GM19452 (cell line): ENCODE measurements around the gene UBE2U.
"Not testable (repeated sequence)": the region's sequence is repeated elsewhere in the genome, so short reads cannot be mapped to it uniquely, and the experiment has no call there.

ENCODE experiments used
- ATAC-seq: cut with Tn5 transposase; IDR thresholded peaks from one replicate; pipeline ENCODE4 v1.9.1; 2021; ENCODE audit not compliant: unreplicated experiment

Gene UBE2U

DNA sequence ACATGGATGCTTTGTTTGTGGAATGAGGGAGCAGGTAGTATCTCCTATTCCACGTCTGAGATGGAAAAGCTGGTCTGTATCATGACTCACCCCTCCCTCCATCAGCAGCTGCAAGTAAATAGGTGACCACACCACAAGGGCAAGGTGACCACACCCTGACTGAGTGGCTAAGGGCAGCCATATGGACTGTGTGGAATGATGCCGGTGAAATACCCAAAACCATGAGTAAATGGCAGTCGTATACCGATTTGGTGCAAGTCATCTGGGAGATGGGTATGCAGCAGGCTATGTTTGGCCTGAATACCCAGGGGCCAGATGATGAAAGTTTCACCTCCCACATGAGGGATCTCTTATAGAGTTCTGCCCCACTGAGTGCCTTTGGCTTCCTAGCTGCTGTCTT is 15.8 kb upstream of the UBE2U start:
- no peak for ATAC-seq

DNA sequence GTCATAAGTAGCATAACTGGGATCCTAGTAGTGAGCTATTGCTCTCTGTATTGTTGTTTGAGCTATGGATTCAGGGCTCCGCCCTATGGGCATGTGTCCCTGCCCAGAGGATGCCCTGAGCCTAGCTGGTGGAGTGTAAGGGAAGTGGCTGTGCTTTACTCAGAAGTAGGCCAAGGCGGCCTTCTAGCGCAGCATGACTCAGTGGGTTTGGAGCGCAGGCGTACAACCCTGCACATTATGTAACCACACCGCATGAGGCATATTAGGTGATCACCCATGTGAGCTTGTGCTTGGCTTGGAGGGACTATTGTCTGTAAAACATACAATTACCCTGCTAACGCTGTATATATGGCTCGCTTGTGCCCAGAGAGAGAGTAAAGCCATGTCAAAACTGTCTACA is 11.1 kb upstream of the UBE2U start:
- ATAC-seq, result no peak

DNA sequence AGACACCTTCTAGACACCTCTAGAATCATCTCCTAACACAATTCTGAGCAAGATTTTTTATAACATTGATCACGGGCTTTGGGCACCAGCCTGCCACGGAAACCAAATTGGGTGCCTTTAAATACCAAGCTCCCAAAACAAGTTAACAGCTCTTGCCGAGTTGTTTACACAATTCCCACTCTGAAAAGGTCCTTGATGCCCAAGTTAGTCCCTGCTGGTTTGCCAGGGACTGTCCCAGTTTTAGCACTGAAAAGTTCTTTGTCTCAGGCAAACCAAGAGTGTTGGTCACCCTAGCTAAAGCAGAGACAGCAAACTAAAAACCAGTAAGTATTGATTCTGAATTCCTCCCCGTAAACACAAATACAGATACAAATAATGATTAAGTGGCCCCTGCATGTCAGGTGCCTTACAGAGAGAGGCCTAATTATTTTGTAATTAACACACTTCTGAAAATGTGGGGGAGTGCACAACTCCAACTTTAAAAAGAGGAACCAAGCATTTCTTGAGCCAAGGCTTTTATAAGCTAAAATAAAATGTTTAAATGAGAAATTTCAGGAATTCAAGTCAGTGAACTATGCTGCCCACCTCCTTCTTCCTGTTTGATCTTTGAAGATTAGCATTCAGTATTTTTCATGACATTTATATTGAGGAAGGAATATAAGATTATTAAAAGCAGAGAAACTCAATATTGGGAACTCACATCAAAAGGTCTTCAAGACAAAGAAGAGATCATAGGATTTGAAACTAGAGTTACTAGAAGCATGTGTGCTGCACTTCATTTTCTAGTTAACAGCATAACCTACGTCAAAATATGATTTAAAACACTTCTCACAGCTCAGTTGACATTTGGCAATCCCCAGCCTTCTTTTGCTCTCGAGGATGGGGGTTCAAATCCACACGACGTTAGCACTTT is 9.0 kb upstream of the UBE2U start:
- ATAC-seq, result no peak

DNA sequence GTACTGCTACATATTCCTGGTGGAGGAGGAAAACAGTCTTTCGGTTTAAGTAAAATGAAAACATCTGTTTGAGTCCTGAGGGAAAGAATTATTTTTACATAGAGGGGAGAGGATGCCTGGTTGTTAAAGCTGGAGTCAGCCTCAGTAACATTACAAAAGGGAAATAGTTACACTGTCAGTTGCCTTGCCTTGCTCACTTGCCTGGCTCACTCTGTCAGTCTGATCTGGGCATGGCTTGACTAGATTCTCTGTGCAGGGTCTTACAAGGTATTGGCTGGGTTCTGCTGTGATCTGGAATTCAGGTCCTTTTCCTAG is 8.4 kb upstream of the UBE2U start:
- ATAC-seq, result no peak

DNA sequence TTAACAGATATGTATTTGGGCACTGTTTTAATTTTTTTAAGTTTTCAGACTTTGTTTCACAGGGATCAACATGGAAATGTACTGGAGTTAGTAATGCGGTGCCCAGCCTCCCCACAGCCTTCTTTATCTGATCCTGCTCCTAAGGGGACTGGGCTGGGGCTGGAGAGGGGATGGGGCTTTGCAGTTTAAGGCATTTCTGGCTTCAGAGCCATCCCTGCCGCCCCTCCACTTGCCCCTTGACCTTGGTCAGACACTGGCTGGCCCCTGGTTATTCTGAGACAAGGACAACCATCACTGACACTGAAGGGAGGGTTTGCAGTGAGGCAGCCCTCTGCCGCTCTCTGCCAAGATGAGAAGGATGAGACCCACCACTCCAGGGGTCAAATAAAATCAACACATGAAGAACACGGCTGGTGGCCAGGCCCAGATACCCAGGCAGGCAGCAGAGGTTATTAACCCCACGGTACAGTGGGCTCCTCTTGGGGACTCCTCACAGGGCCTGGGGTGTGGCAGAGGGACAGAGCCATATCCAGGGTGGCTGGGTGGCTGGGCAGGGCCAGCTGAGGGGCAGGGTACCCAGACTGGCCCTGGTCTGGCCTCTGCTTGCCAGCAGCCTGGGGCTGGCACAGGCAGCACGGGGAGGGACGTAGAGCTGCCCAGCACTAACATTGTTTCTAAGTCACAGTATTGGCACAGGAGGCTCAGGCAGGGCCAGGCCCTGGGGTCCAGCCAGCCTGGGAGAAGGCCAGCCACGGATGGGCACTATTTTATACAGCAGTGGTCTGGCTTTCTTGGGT is 7.2 kb upstream of the UBE2U start:
- no peak for ATAC-seq

DNA sequence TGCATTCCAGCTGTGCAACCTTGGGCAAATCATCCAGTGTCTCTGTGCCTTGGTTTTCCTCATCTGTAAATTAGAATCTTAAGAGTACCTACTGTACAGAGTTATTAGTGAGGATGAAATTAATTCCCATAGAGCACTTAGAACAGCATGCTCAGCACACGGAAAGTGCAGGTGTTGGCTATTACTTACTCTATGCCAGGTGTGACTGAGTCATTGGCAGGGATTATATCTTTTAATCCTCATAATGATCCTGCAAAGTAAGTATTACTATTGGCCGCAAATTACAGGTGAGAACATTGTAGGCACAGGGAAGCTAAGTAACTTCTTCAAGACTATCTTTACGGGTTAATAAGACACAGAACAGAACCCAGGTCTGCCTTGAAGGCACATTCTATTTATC is 6.3 kb upstream of the UBE2U start:
- ATAC-seq, result no peak

DNA sequence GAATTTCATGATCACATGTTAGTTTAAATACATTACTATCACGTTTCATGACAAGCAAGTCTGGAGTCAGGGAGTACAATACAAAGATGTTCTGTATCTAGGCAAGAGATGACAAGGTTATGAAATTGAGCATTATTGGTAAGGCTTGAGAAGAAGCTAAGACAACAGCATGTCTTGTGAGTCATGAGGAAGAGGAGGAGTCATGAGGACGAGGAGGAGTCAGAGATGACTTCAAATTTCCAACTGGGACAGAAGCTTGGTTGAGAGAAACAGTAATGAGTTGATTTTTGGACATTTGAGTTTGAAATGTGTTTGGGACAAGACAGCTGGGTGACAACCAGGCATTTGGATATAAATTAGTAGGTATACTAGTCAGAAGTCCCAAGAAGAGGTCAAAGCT is 4.3 kb upstream of the UBE2U start:
- ATAC-seq, result no peak

DNA sequence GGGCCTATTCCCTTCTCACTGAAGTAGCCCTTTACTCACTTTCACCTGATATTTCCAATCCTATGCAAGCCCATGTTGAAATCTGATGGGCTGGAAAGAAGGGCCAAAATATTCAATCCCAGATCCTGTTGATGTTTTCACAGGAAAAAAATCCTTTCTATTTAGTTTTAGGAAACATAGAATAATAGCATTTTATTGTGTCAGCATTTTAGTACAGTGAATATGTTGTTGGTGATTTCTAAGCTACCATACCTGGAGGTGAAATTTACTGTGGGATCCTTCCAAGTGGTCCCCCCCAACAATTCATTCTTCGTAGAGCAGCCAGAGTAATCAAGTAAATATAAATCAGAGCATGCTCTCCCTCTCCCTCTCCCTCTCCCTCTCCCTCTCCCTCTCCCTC is 3.4 kb upstream of the UBE2U start:
- no peak for ATAC-seq

DNA sequence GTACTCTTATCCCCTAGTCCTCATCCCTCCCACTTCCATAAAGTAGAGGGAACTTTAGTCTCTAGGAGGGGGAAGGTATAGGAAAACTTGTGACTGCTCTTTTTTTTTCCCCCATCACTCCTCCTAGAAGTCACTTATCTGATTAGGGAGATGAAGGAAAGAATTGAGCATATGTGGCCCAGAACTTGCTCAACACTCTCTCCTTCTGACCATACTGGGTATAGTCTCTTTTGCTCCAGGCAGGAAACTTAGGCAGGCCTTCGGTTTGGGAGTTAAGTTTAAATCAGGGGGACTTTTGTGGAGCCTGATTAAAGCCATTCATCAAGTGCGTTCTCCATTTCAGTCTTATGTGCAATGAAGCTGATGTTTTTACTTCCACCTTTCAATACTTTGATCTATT is 5.8 kb downstream of the UBE2U start:
- ATAC-seq, result no peak

DNA sequence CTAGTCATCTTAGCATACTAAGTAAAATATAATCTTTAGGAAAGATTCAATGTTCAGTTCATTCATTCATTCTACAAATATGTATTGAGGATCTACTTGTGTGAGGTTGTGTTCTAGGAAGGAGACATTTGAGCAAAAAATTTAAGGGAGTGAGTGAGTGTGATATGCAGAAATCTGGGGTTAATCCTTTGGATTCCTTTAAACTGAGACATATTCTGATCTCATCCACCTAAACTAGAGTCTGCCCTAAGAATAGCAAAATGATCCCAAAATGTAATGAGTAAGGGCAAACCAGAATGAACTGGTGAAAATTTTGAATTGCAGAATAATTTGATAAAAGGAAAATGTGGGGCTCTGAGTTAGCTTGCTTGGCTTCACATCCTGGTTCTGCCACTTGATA is 8.6 kb downstream of the UBE2U start:
- ATAC-seq, result no peak

DNA sequence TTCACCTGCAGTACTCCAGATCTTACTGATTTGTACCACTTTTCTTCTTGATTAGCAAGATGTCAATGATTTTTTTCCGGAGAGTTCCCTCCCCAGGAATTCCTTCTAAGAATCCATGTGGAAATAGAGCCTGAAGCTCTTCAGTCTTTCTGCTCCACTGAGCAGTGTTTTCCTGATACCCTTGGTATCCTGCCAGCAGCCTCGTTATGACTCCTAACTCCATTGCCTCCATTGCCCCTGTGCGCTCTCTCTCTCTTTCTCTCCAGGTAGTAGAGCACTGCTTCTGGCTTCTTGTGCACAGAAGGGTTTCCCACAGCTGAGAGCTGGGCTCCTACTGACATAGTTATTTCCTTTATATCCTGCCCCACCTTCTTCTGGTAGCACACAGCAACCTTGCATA is 12.2 kb downstream of the UBE2U start:
- no peak for ATAC-seq

DNA sequence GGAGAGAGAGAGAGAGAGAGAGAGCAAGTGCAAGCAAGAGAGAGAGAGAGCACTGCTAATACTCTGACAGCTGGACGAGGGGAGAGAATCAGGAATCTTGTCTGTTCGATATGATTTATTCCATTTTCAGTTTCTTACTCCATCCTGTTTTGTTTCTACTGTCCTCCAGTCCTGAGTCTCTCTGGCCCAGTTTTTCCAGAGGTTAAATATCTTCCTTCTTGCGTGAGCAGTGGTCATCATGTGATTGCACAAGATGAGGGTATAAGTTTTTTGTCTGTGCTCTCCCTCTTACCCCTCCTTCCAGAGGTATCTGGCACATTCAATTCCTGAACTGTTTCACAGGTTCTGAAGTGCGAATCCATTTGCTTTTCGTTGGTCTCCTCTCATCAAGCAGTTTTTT is 16.8 kb downstream of the UBE2U start:
- no peak for ATAC-seq

DNA sequence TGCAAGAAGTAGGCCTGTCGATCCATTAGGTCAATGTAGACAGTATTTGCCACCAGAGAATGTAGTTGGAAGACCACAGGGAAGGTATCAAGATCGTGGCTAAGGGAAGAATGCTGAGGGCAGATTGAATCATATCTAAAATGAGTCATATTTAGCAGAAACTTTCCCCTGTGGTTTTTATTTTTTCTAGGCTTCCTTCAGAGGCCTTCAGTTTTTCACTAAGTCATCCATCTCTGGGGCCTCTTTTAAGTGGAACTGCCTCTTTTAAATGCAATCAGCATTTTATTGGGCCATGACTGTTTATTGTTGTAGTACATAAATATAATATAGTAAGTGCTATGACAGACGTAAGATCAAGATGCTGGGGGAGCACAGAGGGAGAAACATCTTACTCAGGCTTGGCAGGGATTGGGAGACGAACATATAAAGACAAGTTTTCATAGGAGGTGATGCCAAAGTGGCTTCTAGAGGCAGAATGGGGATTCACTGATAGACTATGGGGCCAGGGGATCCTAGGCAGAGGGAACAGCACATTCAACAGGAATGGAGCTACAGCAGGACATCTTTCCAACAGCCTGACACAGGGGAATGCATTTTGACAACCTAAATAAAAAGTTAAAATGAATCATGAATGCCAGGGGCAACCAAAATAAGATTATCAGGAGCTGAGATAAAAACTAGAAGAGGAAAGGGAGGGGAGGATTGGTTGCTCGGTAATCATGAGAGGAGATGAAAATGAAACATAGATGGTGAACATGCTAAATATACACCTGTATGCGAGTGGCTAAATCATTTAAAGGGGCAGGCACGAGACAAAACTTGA is 20.1 kb downstream of the UBE2U start:
- peak; percentile 73 for ATAC-seq

DNA sequence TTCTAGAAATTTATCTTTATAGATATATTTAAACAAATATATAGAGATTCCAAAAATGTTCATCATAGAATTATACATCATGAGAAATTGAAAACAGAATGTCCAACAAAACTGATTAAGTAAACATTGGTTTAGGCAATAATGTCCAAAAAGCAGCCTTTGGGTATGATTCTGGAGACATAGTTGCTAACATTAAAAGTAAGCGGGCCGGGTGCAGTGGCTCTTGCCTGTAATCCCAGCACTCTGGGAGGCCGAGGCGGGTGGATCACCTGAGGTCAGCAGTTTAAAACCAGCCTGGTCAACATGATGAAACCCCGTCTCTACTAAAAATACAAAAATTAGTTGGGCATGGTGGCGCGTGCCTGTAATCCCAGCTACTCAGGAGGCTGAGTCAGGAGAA is 20.8 kb downstream of the UBE2U start:
- not testable (repeated sequence) for ATAC-seq

DNA sequence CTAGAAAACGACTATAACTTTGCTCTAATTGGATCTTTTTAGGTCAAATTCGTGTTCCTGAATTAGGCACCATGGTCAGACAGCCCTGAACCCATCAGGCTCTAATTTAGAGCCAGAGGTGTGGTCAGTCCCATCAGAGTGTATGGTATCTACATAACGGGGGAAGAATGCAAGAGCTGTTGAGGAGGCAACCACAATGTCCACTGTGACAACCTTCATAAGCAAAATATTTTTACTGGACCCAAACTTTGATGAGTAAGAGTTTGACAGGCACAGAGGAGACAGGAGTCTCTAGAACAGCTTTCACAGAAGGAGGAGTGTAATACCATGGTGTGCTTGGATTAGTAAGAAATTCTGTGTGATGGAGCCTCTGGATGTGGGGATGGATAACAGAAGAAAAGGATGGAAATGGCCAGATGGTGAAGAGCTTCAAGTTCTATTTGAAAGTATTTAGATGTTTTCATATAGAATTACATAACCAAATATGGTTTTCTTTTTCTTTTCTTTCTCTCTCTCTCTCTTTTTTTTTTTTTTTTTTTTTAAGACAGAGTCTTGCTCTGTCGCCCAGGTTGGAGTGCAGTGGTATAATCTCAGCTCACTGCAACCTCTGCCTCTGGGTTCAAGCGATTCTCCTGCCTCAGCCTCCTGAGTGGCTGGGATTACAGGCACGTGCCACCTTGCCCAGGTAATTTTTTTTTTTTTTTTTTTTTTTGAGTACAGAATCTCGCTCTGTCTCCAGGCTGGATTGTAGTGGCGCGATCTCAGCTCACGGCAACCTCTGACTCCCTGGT is 24.9 kb downstream of the UBE2U start:
- no peak for ATAC-seq

DNA sequence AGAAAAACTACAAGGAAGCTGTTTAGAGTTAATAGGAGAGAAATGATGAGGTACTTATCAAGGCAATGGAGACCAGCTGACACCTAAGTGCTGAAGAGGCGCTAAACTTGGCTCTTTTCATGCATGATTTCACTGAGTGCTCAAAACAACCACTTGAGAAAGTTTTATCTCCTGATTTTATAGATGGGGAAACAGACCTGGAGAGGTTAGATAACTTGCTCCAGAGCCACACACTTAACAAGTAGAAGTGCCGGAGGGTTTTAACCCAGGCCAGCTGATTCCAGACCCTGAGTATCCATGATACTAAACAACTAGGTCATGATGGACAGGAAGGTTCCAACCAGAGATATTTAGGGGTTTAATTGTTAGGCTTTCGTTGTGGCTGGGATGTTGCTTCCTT is 25.9 kb downstream of the UBE2U start:
- no peak for ATAC-seq

DNA sequence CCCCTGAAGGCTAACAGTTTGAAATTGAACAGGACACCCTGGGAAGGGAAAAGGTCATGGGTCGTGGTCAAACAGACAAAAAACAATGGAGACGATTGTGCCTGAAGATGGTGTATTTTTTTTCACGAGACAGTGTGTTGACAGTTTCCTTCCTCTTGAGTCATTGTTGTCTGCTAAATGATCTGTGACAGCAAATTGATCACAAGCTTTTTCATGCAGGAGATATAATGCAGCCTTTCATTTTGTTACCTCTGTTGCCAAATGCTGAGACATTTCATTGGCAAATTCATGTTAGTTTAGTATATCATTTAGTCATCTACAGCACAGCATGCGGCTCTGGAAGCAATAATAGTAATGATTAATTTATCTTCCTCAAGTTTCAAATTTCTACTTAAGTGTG is 27.7 kb downstream of the UBE2U start:
- ATAC-seq, result no peak

DNA sequence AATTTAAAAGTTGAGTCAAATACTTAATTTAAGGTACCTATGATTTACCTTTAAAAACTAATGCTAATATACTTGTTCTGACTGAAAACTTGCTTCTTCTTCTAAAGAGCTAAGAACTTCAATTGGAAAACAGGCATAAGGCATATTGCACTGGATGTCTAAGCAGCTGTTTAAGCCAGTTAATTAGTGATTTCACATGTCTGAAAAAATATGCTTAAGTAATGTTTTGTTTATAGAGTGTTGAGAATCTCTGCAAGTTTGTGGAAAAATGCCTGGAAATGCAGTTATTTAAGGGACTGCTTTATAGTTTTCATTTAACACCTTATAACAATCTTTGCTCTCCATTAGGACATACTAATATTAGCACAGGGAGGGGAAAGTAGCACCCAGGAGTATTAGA is 28.2 kb downstream of the UBE2U start:
- no peak for ATAC-seq

DNA sequence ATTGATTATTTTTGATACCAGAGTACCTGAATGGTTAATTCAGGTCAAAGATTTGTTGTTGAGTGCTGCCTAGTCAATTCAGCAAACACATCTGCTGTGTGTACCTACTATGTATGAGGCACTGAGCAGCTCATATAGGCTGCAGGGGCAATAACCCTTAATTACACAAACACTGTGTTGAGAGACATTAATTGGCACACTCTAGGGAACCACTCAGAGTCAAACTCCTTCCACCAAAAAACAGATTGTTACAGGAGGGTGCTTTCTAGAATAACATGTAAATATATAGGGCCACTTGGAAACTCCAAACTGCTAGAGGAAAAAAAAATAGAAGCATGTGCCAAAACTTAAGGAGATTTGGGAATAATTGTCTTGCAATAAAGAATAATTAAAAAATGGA is 31.3 kb downstream of the UBE2U start:
- no peak for ATAC-seq

DNA sequence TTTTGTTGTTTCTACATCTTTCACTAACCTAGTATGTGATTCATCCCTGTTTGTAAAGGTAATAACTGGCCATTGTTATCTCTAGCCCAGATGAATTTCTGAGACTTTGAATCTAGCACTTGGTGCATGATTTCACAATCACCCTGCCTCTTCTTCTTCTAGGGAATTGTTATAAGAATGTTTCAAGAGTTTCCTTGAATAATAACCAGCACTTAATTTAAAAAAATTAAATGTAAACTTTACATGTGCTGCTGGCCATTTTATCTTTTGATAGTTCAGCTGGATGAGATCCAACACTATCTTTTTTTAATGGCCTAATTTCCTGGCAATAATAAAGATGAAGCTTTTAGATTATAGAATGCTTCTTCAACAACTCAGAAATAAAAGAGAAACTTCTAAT is 31.8 kb downstream of the UBE2U start:
- ATAC-seq, result no peak

DNA sequence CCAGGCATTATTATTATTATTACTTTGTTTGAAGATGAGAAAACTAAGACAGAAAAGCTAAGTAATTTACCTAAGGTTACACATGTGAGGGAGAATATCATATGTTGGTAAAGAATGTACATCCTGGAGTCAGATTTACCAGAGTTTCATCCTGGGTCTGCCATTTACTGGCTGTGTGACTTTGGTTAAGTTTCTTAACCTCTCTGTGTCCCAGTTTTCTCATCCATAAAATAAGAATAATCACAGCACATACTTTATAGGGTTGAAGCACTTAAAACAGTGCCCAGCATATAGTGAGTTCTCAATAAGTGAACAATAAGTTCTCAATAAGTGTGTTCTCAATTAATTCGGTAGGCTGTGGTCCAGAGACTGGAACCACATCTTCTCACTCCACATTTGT is 32.5 kb downstream of the UBE2U start:
- no peak for ATAC-seq
